Caco-2 (cell line): ENCODE data around the gene IKZF3. TPM values are rescaled to one million over a fixed set of nuclear protein-coding genes. Genes with fewer than 3 reads are reported as not detected.
A peak's percentile ranks its signal among the peaks of the same experiment; 100 is the strongest.

Source experiments
- BruUV-seq: library from RNA; stranded (reverse); fragments of 400-500 nt; replicated peaks from 2 replicates; lab custom pipeline; 2021; lab: Mats Ljungman, UMichigan
- CTCF ChIA-PET: fragments of 300-600 bp; sonication (Branson Sonifier 250); formaldehyde crosslinking; loops from one replicate; lab custom pipeline; 2022; ENCODE audit warnings: antibody characterized with exemption; lab: Charles Lee
- POLR2A ChIA-PET: fragments of 300-600 bp; sonication (Branson Sonifier 250); formaldehyde crosslinking; loops from one replicate; lab custom pipeline; 2022; ENCODE audit warnings: antibody characterized with exemption; lab: Charles Lee
- DNase-seq, 2 experiments: peaks; one replicate each; pipeline versions ENCODE4 v3.0.0 to v3.0.0-alpha.2; 2020 to 2022
- H3K27me3 ChIP-seq: replicated peaks from 2 replicates; pipeline ENCODE4 v1.6.0; 2011; ENCODE audit warnings: low read length; ENCODE audit not compliant: control insufficient read depth, insufficient read depth
- H3K36me3 ChIP-seq: 2 replicates; pipeline ENCODE4 v1.5.1; 2011; ENCODE audit warnings: low read length; ENCODE audit not compliant: control insufficient read depth, insufficient read depth
- H3K4me1 ChIP-seq: fragments of 250-450 bp; sonication (Bioruptor Pico); 2 replicates; pipeline ENCODE4 v1.5.1; 2020; ENCODE audit warnings: mild to moderate bottlenecking
- H3K4me3 ChIP-seq: 2 replicates; pipeline ENCODE4 v1.5.1; 2011; ENCODE audit warnings: low read depth, mild to moderate bottlenecking, control low read depth, low read length
- H3K9me3 ChIP-seq: fragments of 250-450 bp; sonication (Bioruptor Pico); 2 replicates; pipeline ENCODE4 v1.5.1; 2020; ENCODE audit warnings: mild to moderate bottlenecking, moderate library complexity
- H3K27ac Mint-ChIP-seq: one replicate; pipeline ENCODE4 v1.8.0; 2022; ENCODE audit warnings: mixed read lengths; ENCODE audit not compliant: unreplicated experiment
- H3K27me3 Mint-ChIP-seq: one replicate; pipeline ENCODE4 v1.8.0; 2022; ENCODE audit warnings: mixed read lengths; ENCODE audit not compliant: insufficient read depth, unreplicated experiment
- H3K36me3 Mint-ChIP-seq: one replicate; pipeline ENCODE4 v1.8.0; 2022; ENCODE audit warnings: mild to moderate bottlenecking, mixed read lengths; ENCODE audit not compliant: insufficient read depth, unreplicated experiment
- H3K4me1 Mint-ChIP-seq: one replicate; pipeline ENCODE4 v1.8.0; 2022; ENCODE audit warnings: low read depth, mixed read lengths; ENCODE audit not compliant: unreplicated experiment
- H3K4me3 Mint-ChIP-seq: one replicate; pipeline ENCODE4 v1.8.0; 2022; ENCODE audit warnings: mild to moderate bottlenecking, moderate library complexity, mixed read lengths; ENCODE audit not compliant: unreplicated experiment
- H3K9me3 Mint-ChIP-seq: one replicate; pipeline ENCODE4 v1.8.0; 2022; ENCODE audit warnings: mixed read lengths; ENCODE audit not compliant: unreplicated experiment
- intact Hi-C: fragments of 100-400 bp; cut with micrococcal nuclease; formaldehyde crosslinking; loops from one replicate; pipeline ENCODE4 v1.10.0; 2022; ENCODE audit not compliant: unreplicated experiment
- total RNA-seq: library from RNA; stranded (reverse); gene quantifications from 2 replicates; pipeline ENCODE4 v1.2.3, GENCODE V29; 2022
- TF ChIP-seq, protein P1 (sequence below), 2 experiments: fragments of 200-600 bp in 1 of 2; IDR thresholded peaks; 1 replicate in 1 of 2; 2 replicates in 1 of 2; pipeline versions ENCODE4 v1.5.1 to v1.8.0; 2011 to 2022; ENCODE audit warnings: antibody characterized with exemption in 1 of 2, control low read depth in 1 of 2, inconsistent platforms in 1 of 2, low read depth in 1 of 2, low read length in 1 of 2, mild to moderate bottlenecking in 1 of 2, moderate library complexity in 1 of 2; ENCODE audit not compliant: insufficient read depth in 1 of 2, severe bottlenecking in 1 of 2, unreplicated experiment in 1 of 2

The IKZF3 gene
- total RNA-seq, 1 experiment from 2014 or later, result 2.8 TPM

DNA sequence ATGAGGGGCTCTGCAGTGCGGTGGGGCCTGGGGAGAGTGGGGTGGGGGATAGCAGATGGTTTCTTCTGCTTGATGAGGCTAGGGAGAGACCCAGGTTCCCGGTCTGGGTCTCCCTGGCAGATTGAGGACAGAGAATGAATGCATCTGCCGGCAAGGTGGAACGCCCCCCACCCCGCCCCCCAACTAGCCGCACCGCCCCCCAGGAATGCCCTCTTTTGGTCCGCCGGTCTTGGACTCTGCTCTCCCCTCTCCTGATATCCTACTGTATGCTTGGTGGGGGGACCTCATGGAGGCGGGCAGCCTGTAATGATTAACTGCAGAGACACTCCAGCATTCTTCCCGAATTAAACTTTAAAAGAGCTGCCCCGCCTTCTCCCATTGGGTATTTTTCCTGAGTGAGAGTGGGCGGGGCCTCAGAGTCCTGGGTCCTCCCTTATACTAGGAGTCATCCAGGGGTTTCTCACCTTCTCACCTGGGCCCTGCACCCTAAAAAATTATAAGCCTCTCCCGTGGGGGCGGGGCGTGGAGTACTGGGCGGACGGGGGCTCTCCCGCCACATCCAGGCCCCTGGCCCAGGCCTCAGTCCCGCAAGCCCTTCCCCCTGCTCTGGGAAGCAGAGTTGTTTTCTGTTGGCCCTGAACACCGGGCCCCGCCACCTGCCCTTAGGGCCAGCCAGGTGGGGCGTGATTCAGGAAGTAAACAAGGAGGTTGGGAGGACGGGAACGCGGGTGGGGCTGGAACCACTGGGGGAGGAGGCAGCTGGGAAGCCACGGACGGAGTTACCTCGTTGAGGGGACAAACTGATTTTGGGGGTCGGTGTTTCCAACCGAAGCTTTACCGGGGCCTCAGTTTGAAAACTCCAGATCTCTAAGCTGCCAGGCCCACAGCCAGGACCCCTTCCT lies 124.9 kb downstream of the IKZF3 start:
- no peaks in the 10 kb centered on the region for H3K27me3 Mint-ChIP-seq
- H3K9me3 Mint-ChIP-seq, result no peaks in the 10 kb centered on the region
- POLR2A ChIA-PET, result interaction anchor here (0.6 to 1.5 kb wide), 8 partner anchors 9 to 361 kb away, joined by 4 to 24 read pairs (median 6); partner anchors contain the start of genes ERBB2, MIEN1, NR1D1 and PGAP3
- TF ChIP-seq, protein P1, sequence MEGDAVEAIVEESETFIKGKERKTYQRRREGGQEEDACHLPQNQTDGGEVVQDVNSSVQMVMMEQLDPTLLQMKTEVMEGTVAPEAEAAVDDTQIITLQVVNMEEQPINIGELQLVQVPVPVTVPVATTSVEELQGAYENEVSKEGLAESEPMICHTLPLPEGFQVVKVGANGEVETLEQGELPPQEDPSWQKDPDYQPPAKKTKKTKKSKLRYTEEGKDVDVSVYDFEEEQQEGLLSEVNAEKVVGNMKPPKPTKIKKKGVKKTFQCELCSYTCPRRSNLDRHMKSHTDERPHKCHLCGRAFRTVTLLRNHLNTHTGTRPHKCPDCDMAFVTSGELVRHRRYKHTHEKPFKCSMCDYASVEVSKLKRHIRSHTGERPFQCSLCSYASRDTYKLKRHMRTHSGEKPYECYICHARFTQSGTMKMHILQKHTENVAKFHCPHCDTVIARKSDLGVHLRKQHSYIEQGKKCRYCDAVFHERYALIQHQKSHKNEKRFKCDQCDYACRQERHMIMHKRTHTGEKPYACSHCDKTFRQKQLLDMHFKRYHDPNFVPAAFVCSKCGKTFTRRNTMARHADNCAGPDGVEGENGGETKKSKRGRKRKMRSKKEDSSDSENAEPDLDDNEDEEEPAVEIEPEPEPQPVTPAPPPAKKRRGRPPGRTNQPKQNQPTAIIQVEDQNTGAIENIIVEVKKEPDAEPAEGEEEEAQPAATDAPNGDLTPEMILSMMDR (IDR thresholded peaks at IDR 0.05; ENCODE audit: insufficient read depth in 1 of 2, low read depth in 1 of 2, low read length in 1 of 2, severe bottlenecking in 1 of 2, unreplicated experiment in 1 of 2), result no peak
- H3K4me1 Mint-ChIP-seq, result peaks cover 22% of the 10 kb centered on the region
- intact Hi-C loops, result loop anchor here (1.0 to 5.0 kb wide), 3 partner anchors 9 to 102 kb away; partner anchors contain the start of genes MIEN1 and STARD3
- H3K4me1 ChIP-seq, result peaks cover 34% of the 10 kb centered on the region
- peak overlapping the region; percentile 96 for H3K4me3 Mint-ChIP-seq
- H3K36me3 Mint-ChIP-seq, result peaks cover 75% of the 10 kb centered on the region
- no peaks in the 10 kb centered on the region for H3K9me3 ChIP-seq
- BruUV-seq, result no TSS peak
- H3K4me3 ChIP-seq, result peak overlapping the region; percentile 73
- CTCF ChIA-PET, result interaction anchor here (0.6 to 1.7 kb wide), 11 partner anchors 9 to 277 kb away, joined by 3 to 19 read pairs (median 4); partner anchors contain the start of genes MIEN1 and PNMT
- no peaks in the 10 kb centered on the region for H3K27me3 ChIP-seq
- H3K36me3 ChIP-seq, result peaks cover 9% of the 10 kb centered on the region
- H3K27ac Mint-ChIP-seq, result peak overlapping the region; percentile 53
- DNase-seq, result peak; percentile 92 to 95

GRCh38 chr17:39738568-39738901 lies 125.6 kb downstream of the IKZF3 start:
- peaks cover 22% of the 10 kb centered on the region for H3K4me1 Mint-ChIP-seq
- ChIA-PET POLR2A (interaction anchor here (1.0 to 1.5 kb wide), 3 partner anchors 9 to 51 kb away, joined by 7 to 24 read pairs (median 12); partner anchors contain the start of genes MIEN1 and PGAP3), CTCF (interaction anchor here (1.0 to 1.7 kb wide), 3 partner anchors 9 to 70 kb away, joined by 3 to 19 read pairs (median 6); partner anchors contain the start of genes MIEN1 and PNMT)
- peaks cover 68% of the 10 kb centered on the region for H3K36me3 Mint-ChIP-seq
- H3K4me3 Mint-ChIP-seq, result peak overlapping the region; percentile 96
- DNase-seq, result peak; percentile 70 to 78
- BruUV-seq, result TSS peak; percentile 44
- H3K9me3 Mint-ChIP-seq, result no peaks in the 10 kb centered on the region
- peak overlapping the region; percentile 53 for H3K27ac Mint-ChIP-seq
- H3K27me3 Mint-ChIP-seq, result no peaks in the 10 kb centered on the region
- intact Hi-C loops, result loop anchor here (5.0 kb wide), 1 partner anchor 101 kb away; the partner anchor contains the start of gene STARD3
- H3K9me3 ChIP-seq, result no peaks in the 10 kb centered on the region
- TF ChIP-seq, protein P1 (IDR thresholded peaks at IDR 0.05; ENCODE audit: insufficient read depth in 1 of 2, low read depth in 1 of 2, low read length in 1 of 2, severe bottlenecking in 1 of 2, unreplicated experiment in 1 of 2), result no peak
- no peaks in the 10 kb centered on the region for H3K27me3 ChIP-seq
- peaks cover 34% of the 10 kb centered on the region for H3K4me1 ChIP-seq
- peak overlapping the region; percentile 73 for H3K4me3 ChIP-seq
- H3K36me3 ChIP-seq, result peaks cover 5% of the 10 kb centered on the region
